Activated T-helper 1 cell treated with anti-CD3 and anti-CD28 coated beads, Interleukin-12 subunit alpha, Interleukin-12 subunit beta, Interleukin-2, Interleukin-4 antibody, amounts not matched to agents 30 ng/mL and 10 ng/mL and 1 ng/mL, durations not matched to agents 14 hours and 24 hours and 36 hours (primary cell): ENCODE data around the gene ZNF471. TPM values are rescaled to one million over a fixed set of nuclear protein-coding genes. Genes with fewer than 3 reads are reported as not detected.

Source experiments
- DNase-seq: peaks from one replicate; pipeline ENCODE4 v3.0.0; 2021; ENCODE audit warnings: low spot score
- H3K27ac Mint-ChIP-seq: one replicate; pipeline ENCODE4 v1.8.0; 2021; ENCODE audit warnings: mild to moderate bottlenecking, mixed read lengths
- H3K27me3 Mint-ChIP-seq: one replicate; pipeline ENCODE4 v1.8.0; 2022; ENCODE audit warnings: mild to moderate bottlenecking, moderate library complexity, mixed read lengths; ENCODE audit not compliant: insufficient read depth
- H3K36me3 Mint-ChIP-seq: one replicate; pipeline ENCODE4 v1.8.0; 2021; ENCODE audit warnings: low read depth, mixed read lengths
- H3K4me1 Mint-ChIP-seq: one replicate; pipeline ENCODE4 v1.8.0; 2021; ENCODE audit warnings: low read depth, mixed read lengths
- H3K4me3 Mint-ChIP-seq: one replicate; pipeline ENCODE4 v1.8.0; 2021; ENCODE audit warnings: mild to moderate bottlenecking, moderate library complexity, mixed read lengths
- H3K9me3 Mint-ChIP-seq: one replicate; pipeline ENCODE4 v1.8.0; 2021; ENCODE audit warnings: mixed read lengths
- intact Hi-C: fragments of 100-400 bp; cut with micrococcal nuclease; formaldehyde crosslinking; loops from one replicate; pipeline ENCODE4 v1.15.1; 2024
- total RNA-seq: library from RNA; stranded (reverse); gene quantifications from 2 replicates; pipeline ENCODE4 v1.2.3, GENCODE V29; 2022

The ZNF471 gene
- total RNA-seq, 1 donor from 2014 or later, result 0.16 TPM

DNA sequence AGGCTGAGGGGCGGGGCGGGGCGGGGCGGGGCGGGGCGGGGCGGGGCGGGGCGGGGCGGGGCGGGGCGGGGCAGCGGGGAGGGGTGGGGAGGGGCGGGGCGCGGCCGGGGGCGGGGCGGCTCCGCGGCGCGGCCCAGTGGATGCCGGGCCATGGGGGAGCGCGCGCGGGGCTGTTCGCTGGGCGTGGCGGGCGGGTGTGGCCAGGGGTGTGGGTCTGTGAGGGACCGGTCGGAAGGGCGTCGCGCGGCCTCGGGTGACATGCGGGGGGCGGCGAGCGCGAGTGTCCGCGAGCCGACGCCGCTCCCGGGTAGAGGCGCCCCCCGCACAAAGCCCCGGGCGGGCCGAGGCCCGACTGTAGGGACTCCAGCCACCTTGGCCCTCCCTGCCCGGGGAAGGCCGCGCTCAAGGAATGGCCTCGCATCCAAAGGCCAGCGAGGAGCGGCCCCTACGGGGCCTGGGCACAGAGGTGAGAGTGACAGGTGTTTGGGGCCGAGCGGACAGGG lies 31.2 kb downstream of the ZNF471 start, which contains the start of gene ZFP28:
ZFP28 (plus strand) TSS at position 188 of the 503 bp plus-strand sequence; CDS start at position 259, 71 bp downstream.
- H3K27ac Mint-ChIP-seq, result peak within 1 kb of the TSS; percentile 91
- peaks cover 11% of the 10 kb centered on the region for H3K36me3 Mint-ChIP-seq
- no peak for DNase-seq
- H3K4me1 Mint-ChIP-seq, result peaks cover 3% of the 10 kb centered on the region
- no peaks in the 10 kb centered on the region for H3K27me3 Mint-ChIP-seq
- peaks cover 75% of the 10 kb centered on the region for H3K9me3 Mint-ChIP-seq
- intact Hi-C loops, result loop anchor here (1.0 kb wide), 4 partner anchors 28 to 135 kb away; partner anchors contain the start of genes ZNF470, ZNF471, ZNF583 and ZNF71
- H3K4me3 Mint-ChIP-seq, result peak within 1 kb of the TSS; percentile 86

DNA sequence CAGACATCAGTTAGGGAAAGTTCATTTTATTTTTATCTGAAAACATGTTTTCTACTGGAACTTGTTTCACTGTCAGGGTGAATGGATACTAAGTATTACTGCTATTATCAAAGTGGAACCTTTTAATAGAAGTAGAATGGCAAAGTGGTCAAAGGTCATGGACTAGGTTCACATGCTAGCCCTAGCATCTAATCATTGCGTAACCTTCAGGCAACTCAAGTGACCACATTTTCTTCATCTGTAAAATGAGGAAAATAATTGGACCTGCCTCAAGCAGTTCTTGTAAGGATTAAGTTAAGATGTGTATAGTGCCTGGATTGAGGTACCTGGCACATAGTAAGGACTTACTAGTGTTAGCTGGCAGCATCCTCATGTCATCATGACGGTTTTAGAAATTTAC lies 36.1 kb downstream of the ZNF471 start:
- no peak for DNase-seq
- Mint-ChIP-seq H3K4me1 (no peaks in the 10 kb centered on the region), H3K9me3 (peaks cover 64% of the 10 kb centered on the region), H3K27ac (no peak overlapping the region), H3K36me3 (peaks cover 14% of the 10 kb centered on the region), H3K4me3 (no peak overlapping the region), H3K27me3 (no peaks in the 10 kb centered on the region)
- intact Hi-C loops, result no loop called here

DNA sequence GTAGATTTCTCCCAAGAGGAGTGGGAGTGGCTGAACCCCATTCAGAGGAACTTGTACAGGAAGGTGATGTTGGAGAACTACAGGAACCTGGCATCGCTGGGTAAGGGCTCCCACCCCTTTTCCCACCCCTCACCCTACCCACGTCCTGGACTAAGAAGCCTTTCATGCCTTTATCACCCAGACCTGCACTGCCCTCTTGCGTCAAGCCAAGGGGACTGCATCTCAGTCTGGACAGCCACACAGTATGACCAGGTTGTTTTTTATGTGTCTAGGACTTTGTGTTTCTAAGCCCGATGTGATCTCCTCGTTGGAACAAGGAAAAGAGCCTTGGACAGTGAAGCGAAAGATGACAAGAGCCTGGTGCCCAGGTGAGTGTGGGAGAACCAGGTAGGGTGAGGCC lies 39.9 kb downstream of the ZNF471 start:
- Mint-ChIP-seq H3K4me3 (no peak overlapping the region), H3K36me3 (peaks cover 15% of the 10 kb centered on the region), H3K27me3 (no peaks in the 10 kb centered on the region), H3K9me3 (peaks cover 51% of the 10 kb centered on the region), H3K27ac (no peak overlapping the region), H3K4me1 (no peaks in the 10 kb centered on the region)
- intact Hi-C loops, result no loop called here
- DNase-seq, result no peak

DNA sequence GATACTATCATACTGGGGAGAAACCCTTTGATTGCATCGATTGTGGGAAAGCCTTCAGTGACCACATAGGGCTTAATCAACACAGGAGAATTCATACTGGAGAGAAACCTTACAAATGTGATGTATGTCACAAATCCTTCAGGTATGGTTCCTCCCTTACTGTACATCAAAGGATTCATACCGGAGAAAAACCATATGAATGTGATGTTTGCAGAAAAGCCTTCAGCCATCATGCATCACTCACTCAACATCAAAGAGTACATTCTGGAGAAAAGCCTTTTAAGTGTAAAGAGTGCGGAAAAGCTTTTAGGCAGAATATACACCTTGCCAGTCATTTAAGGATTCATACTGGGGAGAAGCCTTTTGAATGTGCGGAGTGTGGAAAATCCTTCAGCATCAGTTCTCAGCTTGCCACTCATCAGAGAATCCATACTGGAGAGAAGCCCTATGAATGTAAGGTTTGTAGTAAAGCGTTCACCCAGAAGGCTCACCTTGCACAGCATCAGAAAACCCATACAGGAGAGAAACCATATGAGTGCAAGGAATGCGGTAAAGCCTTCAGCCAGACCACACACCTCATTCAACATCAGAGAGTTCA lies 46.7 kb downstream of the ZNF471 start:
- no peaks in the 10 kb centered on the region for H3K27me3 Mint-ChIP-seq
- intact Hi-C loops, result no loop called here
- H3K4me1 Mint-ChIP-seq, result no peaks in the 10 kb centered on the region
- peaks cover 64% of the 10 kb centered on the region for H3K9me3 Mint-ChIP-seq
- no peak for DNase-seq
- no peak overlapping the region for H3K4me3 Mint-ChIP-seq
- H3K36me3 Mint-ChIP-seq, result peaks cover 11% of the 10 kb centered on the region
- no peak overlapping the region for H3K27ac Mint-ChIP-seq

DNA sequence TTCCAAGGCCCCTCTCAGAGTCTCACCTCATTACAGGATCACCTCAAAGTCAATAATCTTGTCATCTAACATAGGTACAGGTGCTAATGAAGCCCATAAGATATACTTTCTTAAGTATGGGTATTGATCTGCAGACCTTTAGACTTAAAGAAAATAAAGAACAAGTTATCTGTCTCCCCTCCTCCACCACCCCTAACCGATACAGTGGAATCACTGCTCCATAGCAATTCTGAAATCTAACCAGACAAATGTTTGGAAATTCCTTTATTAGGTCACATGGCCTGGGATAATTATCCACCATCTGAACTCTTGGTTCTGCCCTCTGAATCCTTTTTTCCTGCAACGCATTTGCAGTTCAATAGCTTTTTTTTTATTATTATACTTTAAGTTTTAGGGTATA lies 55.1 kb downstream of the ZNF471 start:
- Mint-ChIP-seq H3K27ac (no peak overlapping the region), H3K4me3 (no peak overlapping the region), H3K36me3 (peaks cover 2% of the 10 kb centered on the region), H3K27me3 (no peaks in the 10 kb centered on the region), H3K4me1 (no peaks in the 10 kb centered on the region), H3K9me3 (peaks cover 94% of the 10 kb centered on the region)
- no peak for DNase-seq
- intact Hi-C loops, result no loop called here

DNA sequence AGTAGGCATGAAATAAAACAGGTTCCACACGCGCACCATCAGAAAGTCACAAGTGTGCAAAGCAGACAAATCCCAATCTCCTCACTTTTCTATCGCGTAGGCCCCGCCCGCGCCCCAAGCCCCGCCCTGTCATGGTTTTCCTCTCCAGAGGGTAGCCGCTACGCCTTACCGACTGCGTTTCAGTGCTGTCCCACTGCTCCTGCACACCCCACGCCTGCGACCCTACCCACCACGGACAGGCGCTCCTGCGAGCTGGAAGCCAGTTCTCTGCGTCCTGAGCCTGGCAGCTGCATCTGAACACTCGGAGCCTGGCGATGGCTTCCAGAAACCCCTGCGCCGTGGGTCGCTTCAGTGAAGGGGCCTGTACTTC lies 59.2 kb downstream of the ZNF471 start:
- Mint-ChIP-seq H3K4me3 (peak overlapping the region; percentile 87), H3K36me3 (peaks cover 20% of the 10 kb centered on the region), H3K9me3 (peaks cover 87% of the 10 kb centered on the region), H3K27ac (peak overlapping the region; percentile 89), H3K4me1 (no peaks in the 10 kb centered on the region), H3K27me3 (no peaks in the 10 kb centered on the region)
- DNase-seq, result peak; percentile 15
- intact Hi-C loops, result loop anchor here (1.0 to 5.0 kb wide), 7 partner anchors 28 to 1090 kb away; partner anchors contain the start of genes TRAPPC2B, ZFP28, ZNF547 and ZNF582

DNA sequence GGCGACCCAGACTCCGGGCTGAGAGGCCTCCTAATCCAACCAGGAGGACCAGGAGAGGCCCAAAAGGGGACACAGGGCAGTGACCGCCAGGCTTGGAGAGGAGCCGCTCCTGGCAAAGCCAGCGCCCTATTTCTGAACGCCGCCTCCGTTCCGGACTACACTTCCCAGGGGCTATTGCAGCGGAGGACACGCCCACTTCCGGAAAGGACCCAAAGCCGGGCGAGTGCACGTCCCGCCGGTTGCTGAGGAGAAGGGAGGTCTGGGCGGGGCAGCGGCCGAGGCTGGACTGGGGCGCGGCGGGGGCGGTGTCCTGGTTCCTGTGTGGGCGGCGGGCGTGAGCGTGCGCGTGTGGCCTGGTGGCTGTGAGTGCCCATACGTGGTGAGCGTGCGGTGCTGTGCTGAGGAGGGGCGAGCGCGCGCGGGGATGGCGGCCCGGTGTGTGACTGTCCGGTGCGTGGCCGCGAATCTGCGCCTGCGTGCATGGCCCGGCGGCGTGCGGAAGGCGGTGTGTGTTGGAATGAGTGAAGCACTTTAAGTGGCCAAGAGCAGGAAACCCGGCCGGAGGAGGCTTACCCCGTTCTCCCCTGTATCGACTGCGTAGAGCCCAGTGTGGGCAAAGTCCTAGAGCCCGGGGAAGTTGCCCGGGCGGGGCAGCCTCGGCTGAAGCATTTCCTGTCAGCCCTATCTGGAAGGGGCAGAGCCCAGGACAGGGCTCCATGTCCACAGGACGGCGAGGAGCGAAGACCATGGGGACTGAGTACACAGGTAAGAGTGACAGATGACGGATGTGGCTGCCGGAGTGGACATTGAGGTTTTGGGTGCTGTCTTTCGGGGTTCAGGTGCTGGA lies 59.8 kb downstream of the ZNF471 start, which contains the start of gene ZNF470:
ZNF470 (plus strand) TSS at position 195 of the 847 bp plus-strand sequence. CDS start 2,844 bp downstream, outside the sequence.
- peak; percentile 82 for DNase-seq
- H3K9me3 Mint-ChIP-seq, result peaks cover 83% of the 10 kb centered on the region
- intact Hi-C loops, result loop anchor here (1.0 to 5.0 kb wide), 7 partner anchors 28 to 1090 kb away; partner anchors contain the start of genes TRAPPC2B, ZFP28, ZNF547 and ZNF582
- H3K4me3 Mint-ChIP-seq, result peak within 1 kb of the TSS; percentile 87
- H3K4me1 Mint-ChIP-seq, result no peaks in the 10 kb centered on the region
- peaks cover 20% of the 10 kb centered on the region for H3K36me3 Mint-ChIP-seq
- no peaks in the 10 kb centered on the region for H3K27me3 Mint-ChIP-seq
- H3K27ac Mint-ChIP-seq, result peak within 1 kb of the TSS; percentile 89

DNA sequence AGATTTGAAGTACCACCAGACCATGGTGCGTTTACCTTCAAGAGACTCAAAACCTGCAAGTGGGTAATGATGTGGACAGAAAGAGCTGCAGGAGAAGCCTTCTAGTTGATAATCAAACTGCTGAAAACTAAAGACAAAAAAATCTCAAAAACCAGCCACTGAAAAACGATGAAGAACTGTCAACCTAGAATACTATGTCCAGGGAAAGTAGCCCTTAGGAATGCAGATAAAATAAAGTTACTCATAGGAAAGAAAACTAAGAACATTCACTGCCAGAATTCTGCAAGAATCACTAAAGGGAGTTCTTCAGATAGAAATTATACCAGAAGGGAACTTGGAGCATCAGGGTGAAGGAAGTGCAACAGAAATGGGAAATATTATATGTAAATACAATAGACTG lies 64.9 kb downstream of the ZNF471 start:
- Mint-ChIP-seq H3K27me3 (no peaks in the 10 kb centered on the region), H3K4me1 (no peaks in the 10 kb centered on the region), H3K4me3 (no peak overlapping the region), H3K27ac (no peak overlapping the region), H3K36me3 (peaks cover 48% of the 10 kb centered on the region), H3K9me3 (peaks cover 84% of the 10 kb centered on the region)
- no peak for DNase-seq
- intact Hi-C loops, result no loop called here

DNA sequence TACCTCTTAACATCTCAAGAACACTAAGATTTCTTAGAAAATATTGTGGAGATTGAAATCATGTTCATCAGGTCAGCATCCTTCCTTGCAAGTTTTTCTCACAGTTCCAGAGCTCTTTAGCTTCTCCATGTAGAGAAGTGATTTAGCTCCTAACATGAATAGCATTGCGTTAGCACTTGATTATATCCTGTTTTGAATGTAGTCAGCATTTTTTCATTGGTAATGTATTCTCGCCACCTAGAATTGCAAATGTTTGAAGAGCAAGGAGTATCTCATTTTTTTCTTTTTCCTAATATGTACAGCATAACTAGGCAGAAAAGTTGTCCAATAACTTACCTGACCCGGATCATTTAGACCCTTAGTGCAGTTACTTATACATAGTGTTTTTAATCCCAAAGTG lies 66.3 kb downstream of the ZNF471 start:
- Mint-ChIP-seq H3K36me3 (peaks cover 46% of the 10 kb centered on the region), H3K9me3 (peaks cover 85% of the 10 kb centered on the region), H3K27ac (no peak overlapping the region), H3K4me1 (no peaks in the 10 kb centered on the region), H3K4me3 (no peak overlapping the region), H3K27me3 (no peaks in the 10 kb centered on the region)
- DNase-seq, result no peak
- intact Hi-C loops, result no loop called here

DNA sequence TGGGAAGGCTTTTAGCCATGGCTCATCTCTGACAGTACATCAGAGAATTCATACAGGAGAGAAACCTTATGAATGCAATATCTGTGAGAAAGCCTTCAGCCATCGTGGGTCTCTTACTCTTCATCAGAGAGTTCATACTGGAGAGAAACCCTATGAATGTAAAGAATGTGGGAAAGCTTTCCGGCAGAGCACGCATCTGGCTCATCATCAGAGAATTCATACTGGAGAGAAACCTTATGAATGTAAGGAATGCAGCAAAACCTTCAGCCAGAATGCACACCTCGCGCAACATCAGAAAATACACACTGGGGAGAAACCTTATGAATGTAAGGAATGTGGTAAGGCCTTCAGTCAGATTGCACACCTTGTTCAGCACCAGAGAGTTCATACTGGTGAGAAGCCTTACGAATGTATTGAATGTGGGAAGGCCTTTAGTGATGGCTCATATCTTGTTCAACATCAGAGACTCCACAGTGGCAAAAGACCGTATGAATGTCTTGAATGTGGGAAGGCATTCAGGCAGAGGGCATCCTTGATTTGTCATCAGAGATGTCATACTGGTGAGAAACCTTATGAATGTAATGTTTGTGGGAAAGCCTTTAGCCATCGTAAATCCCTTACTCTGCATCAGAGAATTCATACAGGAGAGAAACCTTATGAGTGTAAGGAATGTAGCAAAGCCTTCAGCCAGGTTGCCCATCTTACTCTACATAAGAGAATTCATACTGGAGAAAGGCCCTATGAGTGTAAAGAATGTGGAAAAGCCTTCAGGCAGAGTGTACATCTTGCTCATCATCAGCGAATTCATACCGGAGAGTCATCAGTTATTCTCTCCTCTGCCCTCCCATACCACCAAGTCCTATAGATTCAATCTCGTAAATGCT lies 70.3 kb downstream of the ZNF471 start:
- Mint-ChIP-seq H3K4me1 (no peaks in the 10 kb centered on the region), H3K27me3 (no peaks in the 10 kb centered on the region), H3K36me3 (peaks cover 33% of the 10 kb centered on the region), H3K9me3 (peaks cover 88% of the 10 kb centered on the region), H3K27ac (no peak overlapping the region), H3K4me3 (no peak overlapping the region)
- DNase-seq, result no peak
- intact Hi-C loops, result no loop called here
